ENCODE measurements around the gene CDH4.

The CDH4 gene

GRCh38 chr20:61916318-61916891 is 664.3 kb downstream of the CDH4 start:
- DNase-seq: no peak

DNA sequence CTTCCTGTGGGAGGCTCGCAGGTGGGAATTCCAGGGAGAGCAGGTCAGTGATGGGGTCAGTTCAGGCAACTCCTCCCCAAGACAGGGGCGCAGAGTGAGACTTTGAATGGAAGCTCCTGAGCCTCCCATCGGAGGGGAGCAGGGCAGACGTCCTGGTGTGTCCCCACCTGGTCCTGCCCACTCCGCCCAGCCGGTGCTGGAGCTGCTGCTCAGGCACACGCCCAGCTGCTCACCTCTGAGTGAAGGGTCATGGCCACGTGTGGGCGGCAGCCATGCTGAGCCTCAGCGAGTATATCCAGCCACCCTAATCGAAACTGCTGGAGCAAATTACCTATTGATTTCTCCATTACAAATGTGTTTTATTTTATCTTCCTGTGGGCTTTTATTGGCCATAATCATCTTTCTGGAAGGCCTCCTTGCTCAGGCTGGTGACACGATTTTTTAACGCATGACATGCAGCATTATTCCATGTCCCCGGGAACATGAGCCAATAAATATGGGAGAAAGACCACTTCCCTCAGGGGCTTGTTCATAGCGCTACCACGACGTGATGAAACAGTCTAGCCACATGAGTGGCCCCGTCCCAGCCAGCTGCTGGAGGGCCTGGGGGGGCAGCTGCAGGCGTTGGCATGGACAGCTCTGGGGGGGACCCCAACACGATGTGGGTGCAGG is 665.5 kb downstream of the CDH4 start:
- DNase-seq: no peak

GRCh38 chr20:61918548-61918947 is 666.5 kb downstream of the CDH4 start:
- DNase-seq: no peak

DNA sequence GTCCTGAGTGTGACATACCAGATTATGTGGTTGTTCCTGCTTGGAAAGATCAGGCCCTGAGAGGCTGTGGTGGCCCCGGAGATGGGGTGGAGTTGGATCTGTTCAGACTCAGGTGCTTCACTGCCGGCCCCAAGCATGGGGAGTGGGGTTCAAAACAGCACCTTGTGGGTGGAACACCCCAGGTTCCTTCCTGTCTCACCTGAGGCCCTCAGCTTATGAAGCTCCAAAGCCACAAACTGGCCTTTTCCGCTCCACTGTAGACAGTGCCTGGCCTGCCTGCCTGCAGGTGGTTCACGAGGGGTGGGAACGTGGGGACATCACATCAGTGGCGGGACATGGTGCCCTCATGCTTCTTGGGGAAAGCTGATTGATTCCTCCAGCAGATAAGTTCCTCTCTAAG is 667.2 kb downstream of the CDH4 start:
- no peak for DNase-seq

GRCh38 chr20:61919675-61920365 is 667.8 kb downstream of the CDH4 start:
- no peak for DNase-seq

DNA sequence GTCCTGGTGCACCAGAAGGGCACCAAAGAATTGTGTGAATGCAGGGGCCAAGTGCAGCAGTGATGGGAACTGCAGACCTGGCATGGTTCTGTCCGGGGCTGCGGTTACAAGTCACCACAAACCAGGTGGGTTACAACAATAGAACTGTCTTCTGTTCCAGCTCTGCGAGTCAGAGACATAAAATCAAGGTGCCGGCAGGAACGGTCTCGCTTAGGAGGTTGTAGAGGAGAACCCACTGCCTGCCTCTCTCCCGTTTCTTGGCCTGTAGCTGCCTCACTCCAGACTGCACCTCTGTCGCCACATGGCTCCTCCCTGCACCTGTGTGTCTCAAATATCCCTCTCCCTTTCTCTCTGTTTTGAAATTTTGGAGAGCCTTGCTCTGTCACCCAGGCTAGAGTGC is 670.4 kb downstream of the CDH4 start:
- no peak for DNase-seq

- no peak for DNase-seq
Measured at GRCh38 chr20:61922936-61923335, 670.9 kb downstream of the CDH4 start.

GRCh38 chr20:61923371-61924166 is 671.5 kb downstream of the CDH4 start:
- no peak for DNase-seq

- no peak for DNase-seq
Measured at GRCh38 chr20:61924211-61924857, 672.3 kb downstream of the CDH4 start.

- DNase-seq: no peak
Measured at GRCh38 chr20:61924858-61925554, 672.9 kb downstream of the CDH4 start.

DNA sequence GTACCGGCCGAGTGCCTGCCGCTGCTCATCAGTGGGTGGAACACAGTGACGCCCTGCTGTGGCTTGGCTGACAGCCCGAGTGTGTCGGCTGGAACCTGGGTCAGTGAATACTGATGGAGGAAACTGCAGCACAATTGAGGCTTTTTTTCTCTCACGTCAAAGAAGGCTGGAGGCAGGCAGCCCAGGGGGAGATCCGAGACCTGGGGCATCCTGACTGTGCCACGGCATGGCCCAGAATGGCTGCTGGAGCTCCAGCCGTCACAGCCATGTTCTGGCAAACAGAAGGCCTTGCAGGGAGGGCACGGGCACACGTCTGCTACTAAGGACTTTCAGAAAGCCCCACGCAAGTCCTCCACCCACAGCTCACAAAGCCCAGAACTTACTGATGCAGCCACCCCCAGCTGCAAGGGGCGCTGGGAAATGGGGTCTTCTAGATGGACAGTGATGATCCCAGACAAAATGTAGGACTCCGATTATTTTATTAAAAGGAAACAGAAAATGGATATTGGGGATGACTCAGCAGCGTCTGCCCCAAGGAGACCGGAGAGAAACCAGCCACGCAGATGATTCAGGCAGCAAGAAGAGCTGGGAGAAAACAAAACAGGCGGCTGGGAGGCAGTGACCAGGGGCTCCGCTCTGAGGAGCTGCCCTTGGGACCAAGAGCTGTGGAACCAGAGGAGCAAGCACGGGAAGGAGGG is 673.6 kb downstream of the CDH4 start:
- DNase-seq: no peak

GRCh38 chr20:61926253-61926613 is 674.2 kb downstream of the CDH4 start:
- no peak for DNase-seq

DNA sequence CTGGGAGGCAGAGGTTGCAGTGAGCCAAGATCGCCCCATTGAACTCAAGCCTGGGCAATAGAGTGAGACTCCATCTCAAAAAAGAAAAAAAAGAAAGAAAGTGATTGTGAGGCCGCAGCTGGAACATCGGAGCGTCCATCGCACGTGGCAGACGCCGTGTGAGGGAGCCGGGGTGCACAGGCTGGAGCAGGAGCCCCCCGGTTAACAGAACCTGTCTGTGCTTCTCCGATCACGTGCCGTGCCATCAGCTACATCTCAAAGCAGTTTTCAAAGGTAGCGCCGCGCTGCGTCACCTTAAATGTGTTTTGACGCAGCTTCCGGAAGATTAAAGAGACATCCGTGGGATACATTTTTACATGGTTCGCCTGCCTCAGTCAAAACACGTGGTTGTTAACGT is 674.7 kb downstream of the CDH4 start:
- no peak for DNase-seq

DNA sequence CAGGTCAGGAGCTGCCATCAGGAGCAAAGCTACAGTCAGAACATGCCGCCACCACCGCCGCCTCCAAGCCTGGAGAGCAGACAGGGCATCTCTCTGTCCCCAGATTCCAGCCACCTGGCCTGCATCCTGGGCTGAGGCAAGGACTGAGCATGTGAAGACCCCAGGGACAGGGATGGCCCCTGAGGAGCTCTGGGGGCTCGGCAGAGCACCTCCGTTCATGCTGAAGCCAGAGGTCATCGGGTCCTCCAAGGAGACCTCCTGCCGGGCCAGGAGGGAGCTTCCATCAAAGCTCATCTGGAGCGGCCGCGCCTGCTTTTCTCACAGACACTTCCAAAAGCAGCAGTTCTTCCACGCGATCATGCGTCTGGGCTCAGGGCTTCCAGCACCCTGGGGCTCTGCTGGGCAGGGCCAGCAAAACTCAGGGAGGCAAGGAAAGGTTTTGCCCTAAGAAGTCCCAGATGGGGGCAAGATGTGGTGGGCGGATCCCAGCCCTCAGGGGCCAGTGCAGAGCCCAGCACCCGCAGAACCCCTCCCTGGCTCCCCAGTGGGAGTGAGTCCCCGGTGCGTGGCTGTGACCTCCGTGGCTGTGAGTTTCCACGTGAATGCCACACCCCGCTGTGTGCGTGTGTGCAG is 675.2 kb downstream of the CDH4 start:
- no peak for DNase-seq

GRCh38 chr20:61927826-61928541 is 675.9 kb downstream of the CDH4 start:
- DNase-seq: no peak

- no peak for DNase-seq
Measured at GRCh38 chr20:61929561-61929960, 677.5 kb downstream of the CDH4 start.

- DNase-seq: no peak
Measured at GRCh38 chr20:61929971-61930666, 678.1 kb downstream of the CDH4 start.

DNA sequence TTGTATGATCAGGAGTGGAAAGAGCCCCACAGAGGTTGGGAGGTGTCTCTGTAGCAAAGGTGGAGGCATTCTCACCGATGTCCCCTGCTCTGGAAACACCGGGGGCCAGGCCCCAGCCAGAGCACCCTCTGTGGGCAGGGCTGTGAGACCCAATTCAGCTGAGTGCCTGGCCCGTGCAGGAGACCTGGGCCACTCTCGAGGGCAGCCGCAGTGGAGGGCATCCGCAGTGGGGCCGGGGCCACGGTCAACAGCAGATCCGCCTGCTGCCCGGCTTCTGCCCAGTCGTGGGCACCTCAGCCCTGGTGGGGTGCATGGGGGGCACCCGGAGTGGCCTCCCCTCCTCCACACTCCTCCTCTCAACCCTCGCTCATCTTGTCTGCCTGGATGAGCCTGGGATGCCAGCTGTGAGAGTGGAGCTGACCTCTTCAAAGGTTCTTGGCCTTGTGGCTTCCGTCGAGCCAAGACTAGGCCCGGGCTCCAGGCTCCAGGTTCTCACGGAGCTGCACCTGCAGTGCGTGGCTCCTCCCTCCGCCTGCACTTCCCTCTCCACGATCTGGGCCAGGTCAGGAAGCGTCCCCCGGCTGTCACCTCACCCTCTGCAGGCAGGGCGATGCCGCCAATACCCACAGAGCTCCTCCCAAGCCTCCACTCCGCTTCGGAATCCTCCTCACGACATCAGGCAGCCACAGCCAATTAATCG is 678.9 kb downstream of the CDH4 start:
- no peak for DNase-seq

- no peak for DNase-seq
Measured at GRCh38 chr20:61931476-61932198, 679.6 kb downstream of the CDH4 start.

Data from NCI-H1436 (cell line).